HG02588 (cell line): ENCODE measurements around the gene HOXC11.

Experiments used
- ATAC-seq: cut with Tn5 transposase; IDR thresholded peaks from one replicate; pipeline ENCODE4 v1.9.1; 2021; ENCODE audit warnings: mild to moderate bottlenecking, moderate library complexity; ENCODE audit not compliant: unreplicated experiment

HOXC11 gene

GRCh38 chr12:53973236-53974042 lies 513 bp downstream of the HOXC11 start:
- no peak for ATAC-seq

- ATAC-seq = no peak
Measured at GRCh38 chr12:53974084-53975063, 1.4 kb downstream of the HOXC11 start, which contains the start of gene HOTAIR. Gene HOTAIR (minus strand): TSS chr12:53974954.

GRCh38 chr12:53975064-53975471 lies 2.1 kb downstream of the HOXC11 start:
- ATAC-seq = no peak

- no peak for ATAC-seq
Measured at GRCh38 chr12:53975479-53976152, 2.7 kb downstream of the HOXC11 start.

GRCh38 chr12:53976172-53976822 lies 3.4 kb downstream of the HOXC11 start:
- no peak for ATAC-seq

GRCh38 chr12:53976823-53977595 lies 4.1 kb downstream of the HOXC11 start:
- ATAC-seq = no peak

GRCh38 chr12:53977596-53978445 lies 4.9 kb downstream of the HOXC11 start:
- ATAC-seq = no peak

GRCh38 chr12:53978477-53979356 lies 5.8 kb downstream of the HOXC11 start:
- ATAC-seq = no peak

- no peak for ATAC-seq
Measured at GRCh38 chr12:53980104-53980801, 7.3 kb downstream of the HOXC11 start.

- ATAC-seq = no peak
Measured at GRCh38 chr12:53980802-53981496, 8.0 kb downstream of the HOXC11 start.

- ATAC-seq = no peak
Measured at GRCh38 chr12:53981634-53982565, 9.0 kb downstream of the HOXC11 start.

- no peak for ATAC-seq
Measured at GRCh38 chr12:53982648-53983567, 10.0 kb downstream of the HOXC11 start.

GRCh38 chr12:53983568-53983949 lies 10.6 kb downstream of the HOXC11 start:
- no peak for ATAC-seq

- ATAC-seq = no peak
Measured at GRCh38 chr12:53983950-53984572, 11.1 kb downstream of the HOXC11 start.
